Muscle of leg (tissue), 11 donors: ENCODE data around the gene DHX30. TPM values are rescaled to one million over a fixed set of nuclear protein-coding genes. Genes with fewer than 3 reads are reported as not detected.

ENCODE experiments used
- DNase-seq: peaks from one replicate; pipeline ENCODE4 v3.0.0; 2013
- H3K27ac ChIP-seq: one replicate; pipeline ENCODE4 v1.5.1; 2013; ENCODE audit warnings: mild to moderate bottlenecking, low read length, control low read depth
- H3K27me3 ChIP-seq: one replicate; pipeline ENCODE4 v1.6.1; 2013; ENCODE audit warnings: low read length; ENCODE audit not compliant: control insufficient read depth, insufficient read depth
- H3K36me3 ChIP-seq: one replicate; pipeline ENCODE4 v1.6.1; 2013; ENCODE audit warnings: low read length; ENCODE audit not compliant: control insufficient read depth, insufficient read depth
- H3K4me1 ChIP-seq: one replicate; pipeline ENCODE4 v1.6.1; 2013; ENCODE audit warnings: low read length; ENCODE audit not compliant: control insufficient read depth, insufficient read depth
- H3K4me3 ChIP-seq: one replicate; pipeline ENCODE4 v1.5.1; 2013; ENCODE audit warnings: low read length, control low read depth
- H3K9me3 ChIP-seq: replicated peaks from 2 replicates; pipeline ENCODE4 v1.6.1; 2013; ENCODE audit warnings: low read depth, low read length; ENCODE audit not compliant: control insufficient read depth
- WGBS: methylation state at CpG from one replicate; pipeline ENCODE4 v1.1.5; 2013; ENCODE audit warnings: missing lambda C conversion rate; ENCODE audit not compliant: insufficient coverage; 5-methylcytosine and 5-hydroxymethylcytosine counted together
- polyA plus RNA-seq, 8 donors: library from polyadenylated mRNA; unstranded; fragments of 120-200 nt; gene quantifications; one replicate each; pipeline versions ENCODE4 v1.2.1 to v1.2.3, GENCODE V29; 2013; ENCODE audit warnings: inconsistent platforms in 1 of 8, low replicate concordance in 1 of 8; ENCODE audit not compliant: insufficient read length in 8 of 8, insufficient read depth in 1 of 8
- total RNA-seq: library from RNA; stranded (reverse); fragments of 120-200 nt; gene quantifications from one replicate; pipeline ENCODE4 v1.2.4, GENCODE V29; 2013

The DHX30 gene
- total and polyA plus RNA-seq, 9 donors, result 37.4 to 43.9 (median 41.5) TPM

DNA sequence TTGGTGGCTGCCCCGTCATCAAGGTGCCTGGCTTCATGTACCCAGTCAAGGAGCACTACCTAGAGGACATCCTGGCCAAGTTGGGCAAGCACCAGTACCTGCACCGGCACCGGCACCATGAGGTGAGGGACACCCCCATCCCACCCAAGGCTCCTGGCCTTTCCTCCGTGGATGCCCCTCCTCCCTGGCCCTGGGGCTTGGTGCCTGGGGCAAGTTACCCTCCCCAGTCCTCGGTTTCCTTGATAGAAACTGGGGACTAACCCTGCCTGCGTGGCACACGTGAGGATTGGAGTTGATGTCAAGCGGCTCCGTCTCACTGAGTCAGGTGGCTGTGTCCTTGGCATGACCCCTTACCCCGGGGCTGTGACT lies 43.9 kb downstream of the DHX30 start:
- no peak for DNase-seq
- 89% methylated on average over 9 of the region's 10 CpGs for WGBS
- Histone ChIP-seq H3K4me1 (peaks cover 3% of the 10 kb centered on the region), H3K27ac (no peak overlapping the region), H3K27me3 (no peaks in the 10 kb centered on the region), H3K4me3 (no peak overlapping the region), H3K36me3 (peaks cover 95% of the 10 kb centered on the region), H3K9me3 (no peaks in the 10 kb centered on the region)

DNA sequence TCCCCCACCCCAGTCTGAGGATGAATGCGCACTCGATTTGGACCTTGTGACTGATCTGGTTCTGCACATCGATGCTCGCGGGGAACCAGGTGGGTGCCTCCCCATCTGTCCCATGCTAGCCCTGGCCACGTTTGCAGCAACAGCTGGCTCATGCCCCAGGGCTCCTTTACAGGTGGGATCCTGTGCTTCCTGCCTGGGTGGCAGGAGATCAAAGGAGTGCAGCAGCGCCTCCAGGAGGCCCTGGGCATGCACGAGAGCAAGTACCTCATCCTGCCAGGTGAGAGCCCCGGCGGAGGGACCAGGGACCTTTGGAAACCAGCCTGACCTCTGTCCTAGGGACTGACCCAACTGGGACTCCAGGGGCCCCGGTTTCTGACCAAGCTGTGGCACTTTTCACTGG lies 44.3 kb downstream of the DHX30 start:
- H3K4me3 ChIP-seq, result no peak overlapping the region
- no peak for DNase-seq
- 84% methylated on average over 11 of the region's 11 CpGs for WGBS
- H3K27ac ChIP-seq, result no peak overlapping the region
- no peaks in the 10 kb centered on the region for H3K9me3 ChIP-seq
- H3K36me3 ChIP-seq, result peaks cover 96% of the 10 kb centered on the region
- peaks cover 3% of the 10 kb centered on the region for H3K4me1 ChIP-seq
- no peaks in the 10 kb centered on the region for H3K27me3 ChIP-seq

DNA sequence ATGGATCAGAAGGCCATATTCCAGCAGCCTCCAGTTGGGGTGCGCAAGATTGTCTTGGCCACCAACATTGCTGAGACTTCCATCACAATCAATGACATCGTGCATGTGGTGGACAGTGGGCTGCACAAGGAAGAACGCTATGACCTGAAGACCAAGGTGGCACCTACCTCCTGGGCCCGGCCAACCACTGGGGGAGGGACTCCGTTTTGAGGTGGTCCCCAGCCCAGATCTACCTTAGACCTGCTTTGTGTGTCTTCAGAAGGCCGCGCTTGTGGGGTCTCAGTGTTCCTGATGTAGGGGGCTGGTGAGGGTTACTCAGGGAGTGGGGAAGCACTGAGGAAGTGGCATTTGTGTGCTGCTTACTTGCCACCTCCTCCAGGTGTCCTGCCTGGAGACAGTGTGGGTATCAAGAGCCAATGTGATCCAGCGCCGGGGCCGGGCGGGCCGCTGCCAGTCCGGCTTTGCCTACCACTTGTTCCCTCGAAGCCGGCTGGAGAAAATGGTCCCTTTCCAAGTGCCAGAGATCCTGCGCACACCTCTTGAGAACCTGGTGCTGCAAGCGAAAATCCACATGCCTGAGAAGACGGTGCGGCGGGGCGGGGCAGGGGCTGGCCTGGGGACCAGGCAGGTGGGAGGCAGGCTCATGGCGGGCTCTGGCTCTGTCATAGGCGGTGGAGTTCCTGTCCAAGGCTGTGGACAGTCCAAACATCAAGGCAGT lies 45.0 kb downstream of the DHX30 start:
- Histone ChIP-seq H3K9me3 (no peaks in the 10 kb centered on the region), H3K36me3 (peaks cover 98% of the 10 kb centered on the region), H3K27ac (no peak overlapping the region), H3K27me3 (no peaks in the 10 kb centered on the region), H3K4me3 (no peak overlapping the region), H3K4me1 (peaks cover 3% of the 10 kb centered on the region)
- no peak for DNase-seq
- WGBS, result 94% methylated on average over 17 of the region's 23 CpGs

DNA sequence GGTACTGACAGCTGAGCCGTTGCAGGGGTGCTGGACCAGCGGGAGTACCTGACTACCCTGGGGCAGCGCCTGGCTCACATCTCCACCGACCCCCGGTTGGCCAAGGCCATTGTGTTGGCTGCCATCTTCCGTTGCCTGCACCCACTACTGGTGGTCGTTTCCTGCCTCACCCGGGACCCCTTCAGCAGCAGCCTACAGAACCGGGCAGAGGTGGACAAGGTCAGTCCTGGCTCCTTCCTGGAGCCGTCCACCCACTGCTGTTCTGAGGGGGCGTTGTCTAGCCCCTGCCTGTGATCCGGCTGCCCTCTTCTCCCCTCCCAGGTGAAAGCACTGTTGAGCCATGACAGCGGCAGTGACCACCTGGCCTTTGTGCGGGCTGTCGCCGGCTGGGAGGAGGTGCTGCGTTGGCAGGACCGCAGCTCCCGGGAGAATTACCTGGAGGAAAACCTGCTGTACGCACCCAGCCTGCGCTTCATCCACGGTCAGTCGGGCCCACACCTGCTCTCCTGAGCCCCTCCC lies 45.7 kb downstream of the DHX30 start:
- Histone ChIP-seq H3K4me3 (no peak overlapping the region), H3K27ac (no peak overlapping the region), H3K4me1 (peaks cover 4% of the 10 kb centered on the region), H3K9me3 (no peaks in the 10 kb centered on the region), H3K36me3 (peaks cover 98% of the 10 kb centered on the region), H3K27me3 (no peaks in the 10 kb centered on the region)
- DNase-seq, result no peak
- 79% methylated on average over 16 of the region's 23 CpGs for WGBS

DNA sequence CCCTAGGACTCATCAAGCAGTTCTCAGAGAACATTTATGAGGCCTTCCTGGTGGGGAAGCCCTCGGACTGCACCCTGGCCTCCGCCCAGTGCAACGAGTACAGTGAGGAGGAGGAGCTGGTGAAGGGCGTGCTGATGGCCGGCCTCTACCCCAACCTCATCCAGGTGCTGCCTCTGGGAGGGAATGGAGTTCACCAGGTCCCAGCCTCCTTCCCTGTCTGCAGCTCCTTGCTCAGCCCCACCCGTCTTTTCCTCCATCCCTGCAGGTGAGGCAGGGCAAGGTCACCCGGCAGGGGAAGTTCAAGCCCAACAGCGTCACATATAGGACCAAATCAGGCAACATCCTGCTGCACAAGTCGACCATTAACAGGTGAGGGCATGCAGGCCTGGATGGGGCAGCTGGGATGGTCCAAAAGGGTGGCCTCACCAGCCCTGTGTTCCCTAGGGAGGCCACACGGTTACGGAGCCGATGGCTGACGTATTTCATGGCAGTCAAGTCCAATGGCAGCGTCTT lies 46.3 kb downstream of the DHX30 start:
- Histone ChIP-seq H3K9me3 (no peaks in the 10 kb centered on the region), H3K36me3 (peaks cover 97% of the 10 kb centered on the region), H3K27ac (no peak overlapping the region), H3K27me3 (no peaks in the 10 kb centered on the region), H3K4me1 (peaks cover 5% of the 10 kb centered on the region), H3K4me3 (no peak overlapping the region)
- WGBS, result 73% methylated on average over 10 of the region's 14 CpGs
- DNase-seq, result no peak

DNA sequence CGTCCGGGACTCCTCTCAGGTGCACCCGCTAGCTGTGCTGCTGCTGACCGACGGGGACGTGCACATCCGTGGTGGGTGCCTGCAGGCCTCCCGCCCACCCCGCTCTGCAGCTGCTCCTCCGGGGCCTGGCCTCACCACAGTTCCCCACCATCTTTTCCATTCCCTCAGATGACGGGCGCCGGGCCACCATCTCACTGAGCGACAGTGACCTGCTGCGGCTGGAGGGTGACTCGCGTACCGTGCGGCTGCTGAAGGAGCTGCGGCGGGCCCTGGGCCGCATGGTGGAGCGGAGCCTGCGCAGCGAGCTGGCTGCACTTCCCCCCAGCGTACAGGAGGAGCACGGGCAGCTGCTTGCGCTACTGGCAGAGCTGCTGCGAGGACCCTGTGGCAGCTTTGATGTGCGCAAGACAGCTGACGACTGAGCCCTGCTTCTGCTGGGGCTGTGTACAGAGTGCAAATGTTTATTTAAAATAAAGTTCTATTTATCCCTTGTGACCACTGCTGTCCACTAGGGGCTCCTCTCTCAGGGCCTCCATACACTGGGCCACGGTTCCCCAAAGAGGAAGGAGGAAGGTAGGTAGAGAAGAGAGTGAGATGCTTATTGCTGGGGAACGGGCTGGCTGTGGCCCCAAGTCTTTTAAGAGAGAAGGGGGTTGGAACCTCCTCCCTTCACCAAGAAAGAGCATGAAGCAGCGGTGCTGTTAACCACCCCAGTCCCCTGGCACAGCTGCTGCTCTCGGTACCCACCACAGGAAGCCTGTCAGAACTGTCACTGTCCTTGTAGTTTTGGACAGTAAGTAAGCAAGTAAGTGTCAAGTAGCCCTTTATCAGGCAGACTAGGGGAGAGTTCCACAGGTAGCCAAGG lies 47.0 kb downstream of the DHX30 start:
- DNase-seq, result no peak
- H3K4me1 ChIP-seq, result peaks cover 8% of the 10 kb centered on the region
- WGBS, result 83% methylated on average over 28 of the region's 35 CpGs
- H3K27me3 ChIP-seq, result no peaks in the 10 kb centered on the region
- H3K27ac ChIP-seq, result no peak overlapping the region
- H3K36me3 ChIP-seq, result peaks cover 97% of the 10 kb centered on the region
- no peaks in the 10 kb centered on the region for H3K9me3 ChIP-seq
- H3K4me3 ChIP-seq, result no peak overlapping the region

DNA sequence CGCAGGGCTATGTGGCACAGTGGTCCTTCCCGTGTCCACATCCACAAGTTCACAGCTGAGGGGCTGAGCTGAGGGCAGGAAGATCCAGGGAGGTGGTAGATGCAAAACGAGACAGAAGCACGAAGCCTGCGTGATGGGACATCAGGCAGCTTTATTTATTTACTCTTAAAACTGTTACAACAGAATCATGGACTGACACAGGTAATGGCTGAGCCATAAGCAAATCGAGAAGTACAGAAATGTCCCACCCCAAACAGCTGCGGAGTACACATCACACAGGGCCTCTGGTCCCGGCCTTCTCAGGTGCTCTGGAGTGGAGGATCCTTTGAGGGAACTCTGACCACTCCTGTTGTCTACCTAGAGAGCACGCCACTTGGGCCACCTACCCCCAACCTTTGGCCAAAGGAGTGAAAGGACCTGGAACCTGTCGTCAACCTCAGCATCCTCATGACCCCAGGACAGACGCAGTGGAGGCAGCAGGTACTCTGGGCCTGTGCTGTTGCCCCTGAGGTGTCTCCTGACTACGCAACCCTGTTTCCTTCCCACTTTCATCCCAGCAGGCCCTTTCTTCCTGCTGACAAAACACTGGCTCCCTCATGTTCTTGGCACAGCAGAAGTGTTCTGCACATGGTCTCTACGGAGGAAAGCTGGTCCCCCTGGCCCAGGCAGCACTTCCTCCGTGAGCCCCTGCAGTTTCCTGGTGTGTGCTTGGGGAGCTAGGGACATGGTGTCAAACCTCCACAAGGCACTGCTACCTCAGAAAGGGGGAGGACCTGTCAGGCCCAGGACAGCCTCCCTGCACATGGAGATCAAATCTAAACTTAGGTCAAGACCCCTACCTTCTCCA lies 47.8 kb downstream of the DHX30 start:
- WGBS, result 67% methylated on average over 6 of the region's 14 CpGs
- H3K27me3 ChIP-seq, result no peaks in the 10 kb centered on the region
- H3K9me3 ChIP-seq, result no peaks in the 10 kb centered on the region
- peaks cover 9% of the 10 kb centered on the region for H3K4me1 ChIP-seq
- no peak overlapping the region for H3K27ac ChIP-seq
- no peak for DNase-seq
- H3K4me3 ChIP-seq, result no peak overlapping the region
- H3K36me3 ChIP-seq, result peaks cover 100% of the 10 kb centered on the region

DNA sequence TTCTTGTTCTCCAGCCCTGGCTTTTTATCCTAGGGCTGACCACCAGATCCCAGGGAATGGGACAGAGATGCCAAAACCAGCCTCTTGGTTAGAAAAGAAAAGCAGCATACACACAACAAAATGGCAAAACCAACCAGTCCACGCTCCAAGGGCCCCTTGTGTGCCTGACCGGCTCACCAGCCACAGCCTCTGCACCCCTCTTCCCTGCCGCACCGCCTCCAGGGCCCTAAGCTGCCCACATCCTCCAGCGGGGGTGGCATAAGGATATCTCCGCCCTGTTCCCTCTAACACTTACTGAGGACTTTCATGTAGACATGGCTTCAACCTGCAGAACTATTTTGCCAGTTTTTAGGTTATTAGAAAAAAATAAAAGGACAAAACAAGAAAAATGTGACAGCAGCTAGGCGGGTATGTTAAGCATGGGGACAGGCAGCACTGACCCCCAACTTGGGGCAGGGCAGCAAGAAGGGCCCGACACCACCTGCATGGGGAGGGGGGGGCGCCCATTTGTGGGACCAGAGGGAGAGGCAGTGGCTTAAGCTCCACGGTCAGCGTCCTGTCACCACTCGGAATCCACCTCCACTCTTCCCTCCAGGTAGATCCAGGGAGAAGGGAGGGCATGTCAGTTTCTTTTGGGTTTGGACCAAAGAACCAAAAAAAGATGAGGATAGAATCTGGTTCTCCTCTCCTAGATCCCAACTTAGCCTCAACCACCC lies 49.1 kb downstream of the DHX30 start:
- Histone ChIP-seq H3K36me3 (peaks cover 100% of the 10 kb centered on the region), H3K4me1 (peaks cover 9% of the 10 kb centered on the region), H3K4me3 (no peak overlapping the region), H3K27me3 (no peaks in the 10 kb centered on the region), H3K9me3 (no peaks in the 10 kb centered on the region), H3K27ac (no peak overlapping the region)
- DNase-seq, result no peak
- WGBS, result 82% methylated on average over 5 of the region's 12 CpGs
